Measurements from ENCODE around the gene KCNJ8. TPM values are rescaled to one million over a fixed set of nuclear protein-coding genes. Genes with fewer than 3 reads are reported as not detected.

KCNJ8 gene
- total RNA-seq, 1 experiment from 2014 or later: 0.22 TPM

GRCh38 chr12:21801522-21802288 is 27.2 kb upstream of the KCNJ8 start:
- Histone ChIP-seq H3K14ac (ENCODE audit: insufficient read depth, low read length) (no peak overlapping the region), H3K18ac (ENCODE audit: insufficient read length, low read depth, low read length) (no peak overlapping the region), H2BK15ac (ENCODE audit: low read depth, low read length) (no peak overlapping the region), H3K56ac (ENCODE audit: insufficient read length, low read depth, low read length) (no peak overlapping the region), H3K27ac (ENCODE audit: insufficient read length, low read depth, low read length) (no peak overlapping the region), H2BK20ac (ENCODE audit: low read depth, low read length, poor library complexity, severe bottlenecking) (no peak overlapping the region), H2BK12ac (ENCODE audit: insufficient read length, low read depth, low read length) (no peak overlapping the region), H3K9ac (ENCODE audit: extremely low read depth, insufficient read length, low read length) (no peak overlapping the region), H4K8ac (replicated peaks; ENCODE audit: insufficient read length, low read depth, low read length) (no peak overlapping the region), H3K27me3 (ENCODE audit: insufficient read depth, low read length) (no peaks in the 10 kb centered on the region), H2AFZ (ENCODE audit: low read length) (no peak overlapping the region), H3K4me1 (ENCODE audit: insufficient read depth, low read length) (no peaks in the 10 kb centered on the region), H2BK120ac (ENCODE audit: low read depth, low read length, poor library complexity, severe bottlenecking) (no peak overlapping the region), H4K5ac (ENCODE audit: insufficient read length, low read depth, low read length) (no peak overlapping the region), H3K23ac (ENCODE audit: insufficient read length, low read depth, low read length) (no peak overlapping the region), H3T11ph (ENCODE audit: low read length) (no peak overlapping the region), H3K9me3 (ENCODE audit: control insufficient read depth, low read depth, low read length) (no peaks in the 10 kb centered on the region), H2AK5ac (ENCODE audit: insufficient read length, low read length) (no peak overlapping the region), H3K4ac (ENCODE audit: low read depth, low read length) (no peak overlapping the region), H3K23me2 (ENCODE audit: insufficient read length, low read depth, low read length, poor library complexity, severe bottlenecking) (no peaks in the 10 kb centered on the region), H2BK5ac (ENCODE audit: insufficient read length, low read length) (no peak overlapping the region), H3K79me1 (ENCODE audit: insufficient read depth, low read depth, low read length, poor library complexity, severe bottlenecking) (no peaks in the 10 kb centered on the region), H4K91ac (ENCODE audit: insufficient read length, low read depth, low read length) (no peak overlapping the region), H4K20me1 (ENCODE audit: control insufficient read depth, insufficient read depth, insufficient read length) (no peaks in the 10 kb centered on the region), H3K79me2 (ENCODE audit: insufficient read depth, low read length) (no peaks in the 10 kb centered on the region), H3K4me2 (ENCODE audit: insufficient read depth, insufficient read length, low read length) (no peak overlapping the region)
- Mint-ChIP-seq H3K27ac (no peak overlapping the region), H3K36me3 (ENCODE audit: insufficient read depth in 1 of 3, low read depth in 3 of 3) (no peaks in the 10 kb centered on the region), H3K9me3 (no peaks in the 10 kb centered on the region), H3K27me3 (ENCODE audit: low read depth) (no peaks in the 10 kb centered on the region), H3K4me1 (no peaks in the 10 kb centered on the region), H3K4me3 (no peak overlapping the region)
- TF ChIP-seq CTCF (conservative IDR thresholded peaks at IDR 0.05): no peak
- no CpG with 5 or more reads among the region's 4 CpGs for WGBS (ENCODE audit: extremely low coverage, insufficient read length, low lambda C conversion rate)
- no peak for DNase-seq
